Astrocyte (in vitro differentiated cells and primary cell): ENCODE results near the gene ARF1. TPM values are rescaled to one million over a fixed set of nuclear protein-coding genes. Genes with fewer than 3 reads are reported as not detected.
A peak's percentile ranks its signal among the peaks of the same experiment; 100 is the strongest.

ENCODE experiments used
- DNase-seq: peaks from one replicate; pipeline ENCODE4 v3.0.0-alpha.2; 2010; ENCODE audit warnings: low read depth
- FAIRE-seq: peaks from 2 replicates; lab custom pipeline; 2011; peaks lifted over from hg19 to GRCh38; lab: Jason Lieb, UNC
- H2AFZ ChIP-seq: 2 replicates; pipeline ENCODE4 v1.6.0; 2012; ENCODE audit warnings: low read depth, low read length, inconsistent platforms
- H3K27ac ChIP-seq: 2 replicates; pipeline ENCODE4 v1.5.1; 2011; ENCODE audit warnings: low read depth, low read length, inconsistent platforms
- H3K27me3 ChIP-seq: 2 replicates; pipeline ENCODE4 v1.6.0; 2011; ENCODE audit warnings: low read length, inconsistent platforms; ENCODE audit not compliant: insufficient read depth
- H3K36me3 ChIP-seq: 2 replicates; pipeline ENCODE4 v1.5.1; 2011; ENCODE audit warnings: low read length, inconsistent platforms; ENCODE audit not compliant: insufficient read depth
- H3K4me1 ChIP-seq: 2 replicates; pipeline ENCODE4 v1.5.1; 2011; ENCODE audit warnings: low read length, inconsistent platforms; ENCODE audit not compliant: insufficient read depth
- H3K4me2 ChIP-seq: 2 replicates; pipeline ENCODE4 v1.6.0; 2012; ENCODE audit warnings: low read length, inconsistent platforms
- H3K4me3 ChIP-seq: 2 replicates; pipeline ENCODE4 v1.5.1; 2011; ENCODE audit warnings: low read depth, mild to moderate bottlenecking, low read length, inconsistent platforms; ENCODE audit not compliant: insufficient read depth
- H3K79me2 ChIP-seq: 2 replicates; pipeline ENCODE4 v1.6.0; 2012; ENCODE audit warnings: mild to moderate bottlenecking, low read length, inconsistent platforms; ENCODE audit not compliant: insufficient read depth
- H3K9ac ChIP-seq: 2 replicates; pipeline ENCODE4 v1.6.0; 2012; ENCODE audit warnings: mild to moderate bottlenecking, low read length, inconsistent platforms
- H3K9me3 ChIP-seq: 2 replicates; pipeline ENCODE4 v1.5.1; 2012; ENCODE audit warnings: low read depth, mild to moderate bottlenecking, low read length, inconsistent platforms; ENCODE audit not compliant: insufficient read depth
- H4K20me1 ChIP-seq: 2 replicates; pipeline ENCODE4 v1.6.0; 2012; ENCODE audit warnings: low read length, inconsistent platforms; ENCODE audit not compliant: insufficient read depth
- H3K27ac Mint-ChIP-seq: one replicate; pipeline ENCODE4 v1.8.0; 2021; ENCODE audit warnings: mild to moderate bottlenecking, mixed read lengths; ENCODE audit not compliant: unreplicated experiment
- H3K27me3 Mint-ChIP-seq: one replicate; pipeline ENCODE4 v1.8.0; 2021; ENCODE audit warnings: low read depth, mixed read lengths; ENCODE audit not compliant: unreplicated experiment
- H3K36me3 Mint-ChIP-seq: one replicate; pipeline ENCODE4 v1.8.0; 2021; ENCODE audit warnings: low read depth, mixed read lengths; ENCODE audit not compliant: unreplicated experiment
- H3K4me1 Mint-ChIP-seq: one replicate; pipeline ENCODE4 v1.8.0; 2021; ENCODE audit warnings: low read depth, mixed read lengths; ENCODE audit not compliant: unreplicated experiment
- H3K4me3 Mint-ChIP-seq: one replicate; pipeline ENCODE4 v1.8.0; 2021; ENCODE audit warnings: mild to moderate bottlenecking, moderate library complexity, mixed read lengths; ENCODE audit not compliant: unreplicated experiment
- H3K9me3 Mint-ChIP-seq: one replicate; pipeline ENCODE4 v1.8.0; 2021; ENCODE audit warnings: mild to moderate bottlenecking, mixed read lengths; ENCODE audit not compliant: unreplicated experiment
- EZH2 ChIP-seq: IDR thresholded peaks from 2 replicates; pipeline ENCODE4 v1.6.1; 2012; ENCODE audit warnings: mild to moderate bottlenecking, low read length, inconsistent platforms; ENCODE audit not compliant: insufficient read depth
- total RNA-seq: library from RNA; stranded (reverse); gene quantifications from 2 replicates; pipeline ENCODE4 v1.2.1, GENCODE V29; 2021
- TF ChIP-seq, protein P1 (sequence below): IDR thresholded peaks from 2 replicates; pipeline ENCODE4 v1.5.1; 2011; ENCODE audit warnings: low read depth, mild to moderate bottlenecking, inconsistent platforms, low read length, moderate library complexity; ENCODE audit not compliant: insufficient read depth

ARF1 gene
- total RNA-seq, 1 donor from 2014 or later, result 431 TPM

DNA sequence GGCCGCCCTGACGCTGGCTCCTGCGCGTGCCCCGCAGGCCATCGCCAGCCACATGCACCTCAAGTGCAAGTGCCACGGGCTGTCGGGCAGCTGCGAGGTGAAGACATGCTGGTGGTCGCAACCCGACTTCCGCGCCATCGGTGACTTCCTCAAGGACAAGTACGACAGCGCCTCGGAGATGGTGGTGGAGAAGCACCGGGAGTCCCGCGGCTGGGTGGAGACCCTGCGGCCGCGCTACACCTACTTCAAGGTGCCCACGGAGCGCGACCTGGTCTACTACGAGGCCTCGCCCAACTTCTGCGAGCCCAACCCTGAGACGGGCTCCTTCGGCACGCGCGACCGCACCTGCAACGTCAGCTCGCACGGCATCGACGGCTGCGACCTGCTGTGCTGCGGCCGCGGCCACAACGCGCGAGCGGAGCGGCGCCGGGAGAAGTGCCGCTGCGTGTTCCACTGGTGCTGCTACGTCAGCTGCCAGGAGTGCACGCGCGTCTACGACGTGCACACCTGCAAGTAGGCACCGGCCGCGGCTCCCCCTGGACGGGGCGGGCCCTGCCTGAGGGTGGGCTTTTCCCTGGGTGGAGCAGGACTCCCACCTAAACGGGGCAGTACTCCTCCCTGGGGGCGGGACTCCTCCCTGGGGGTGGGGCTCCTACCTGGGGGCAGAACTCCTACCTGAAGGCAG, 23.4 kb upstream of the ARF1 start:
- H3K4me1 ChIP-seq, result peaks cover 3% of the 10 kb centered on the region
- FAIRE-seq (no peak), DNase-seq (no peak)
- H4K20me1 ChIP-seq, result no peaks in the 10 kb centered on the region
- H3K36me3 ChIP-seq, result no peaks in the 10 kb centered on the region
- Mint-ChIP-seq H3K9me3 (peaks cover 10% of the 10 kb centered on the region), H3K27me3 (peaks cover 54% of the 10 kb centered on the region), H3K4me3 (no peak overlapping the region), H3K4me1 (no peaks in the 10 kb centered on the region), H3K27ac (no peak overlapping the region), H3K36me3 (no peaks in the 10 kb centered on the region)
- H3K79me2 ChIP-seq, result no peaks in the 10 kb centered on the region
- TF ChIP-seq, protein P1, sequence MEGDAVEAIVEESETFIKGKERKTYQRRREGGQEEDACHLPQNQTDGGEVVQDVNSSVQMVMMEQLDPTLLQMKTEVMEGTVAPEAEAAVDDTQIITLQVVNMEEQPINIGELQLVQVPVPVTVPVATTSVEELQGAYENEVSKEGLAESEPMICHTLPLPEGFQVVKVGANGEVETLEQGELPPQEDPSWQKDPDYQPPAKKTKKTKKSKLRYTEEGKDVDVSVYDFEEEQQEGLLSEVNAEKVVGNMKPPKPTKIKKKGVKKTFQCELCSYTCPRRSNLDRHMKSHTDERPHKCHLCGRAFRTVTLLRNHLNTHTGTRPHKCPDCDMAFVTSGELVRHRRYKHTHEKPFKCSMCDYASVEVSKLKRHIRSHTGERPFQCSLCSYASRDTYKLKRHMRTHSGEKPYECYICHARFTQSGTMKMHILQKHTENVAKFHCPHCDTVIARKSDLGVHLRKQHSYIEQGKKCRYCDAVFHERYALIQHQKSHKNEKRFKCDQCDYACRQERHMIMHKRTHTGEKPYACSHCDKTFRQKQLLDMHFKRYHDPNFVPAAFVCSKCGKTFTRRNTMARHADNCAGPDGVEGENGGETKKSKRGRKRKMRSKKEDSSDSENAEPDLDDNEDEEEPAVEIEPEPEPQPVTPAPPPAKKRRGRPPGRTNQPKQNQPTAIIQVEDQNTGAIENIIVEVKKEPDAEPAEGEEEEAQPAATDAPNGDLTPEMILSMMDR, result no peak
- peak; percentile 84 for TF ChIP-seq EZH2
- H2AFZ ChIP-seq, result peak overlapping the region; percentile 18
- peaks cover 45% of the 10 kb centered on the region for H3K27me3 ChIP-seq
- H3K9me3 ChIP-seq, result no peaks in the 10 kb centered on the region
- H3K4me2 ChIP-seq, result no peak overlapping the region
- H3K9ac ChIP-seq, result no peak overlapping the region
- H3K27ac ChIP-seq, result no peak overlapping the region
- H3K4me3 ChIP-seq, result no peak overlapping the region

DNA sequence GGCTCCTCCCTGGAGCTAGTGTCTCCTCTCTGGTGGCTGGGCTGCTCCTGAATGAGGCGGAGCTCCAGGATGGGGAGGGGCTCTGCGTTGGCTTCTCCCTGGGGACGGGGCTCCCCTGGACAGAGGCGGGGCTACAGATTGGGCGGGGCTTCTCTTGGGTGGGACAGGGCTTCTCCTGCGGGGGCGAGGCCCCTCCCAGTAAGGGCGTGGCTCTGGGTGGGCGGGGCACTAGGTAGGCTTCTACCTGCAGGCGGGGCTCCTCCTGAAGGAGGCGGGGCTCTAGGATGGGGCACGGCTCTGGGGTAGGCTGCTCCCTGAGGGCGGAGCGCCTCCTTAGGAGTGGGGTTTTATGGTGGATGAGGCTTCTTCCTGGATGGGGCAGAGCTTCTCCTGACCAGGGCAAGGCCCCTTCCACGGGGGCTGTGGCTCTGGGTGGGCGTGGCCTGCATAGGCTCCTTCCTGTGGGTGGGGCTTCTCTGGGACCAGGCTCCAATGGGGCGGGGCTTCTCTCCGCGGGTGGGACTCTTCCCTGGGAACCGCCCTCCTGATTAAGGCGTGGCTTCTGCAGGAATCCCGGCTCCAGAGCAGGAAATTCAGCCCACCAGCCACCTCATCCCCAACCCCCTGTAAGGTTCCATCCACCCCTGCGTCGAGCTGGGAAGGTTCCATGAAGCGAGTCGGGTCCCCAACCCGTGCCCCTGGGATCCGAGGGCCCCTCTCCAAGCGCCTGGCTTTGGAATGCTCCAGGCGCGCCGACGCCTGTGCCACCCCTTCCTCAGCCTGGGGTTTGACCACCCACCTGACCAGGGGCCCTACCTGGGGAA, 22.7 kb upstream of the ARF1 start:
- Histone ChIP-seq H3K36me3 (no peaks in the 10 kb centered on the region), H3K27me3 (peaks cover 45% of the 10 kb centered on the region), H3K9me3 (no peaks in the 10 kb centered on the region), H3K4me2 (peak overlapping the region; percentile 77), H3K4me1 (peaks cover 3% of the 10 kb centered on the region), H3K79me2 (no peaks in the 10 kb centered on the region), H4K20me1 (no peaks in the 10 kb centered on the region), H3K27ac (no peak overlapping the region), H3K4me3 (no peak overlapping the region), H2AFZ (no peak overlapping the region), H3K9ac (no peak overlapping the region)
- peaks cover 8% of the 10 kb centered on the region for H3K9me3 Mint-ChIP-seq
- H3K4me1 Mint-ChIP-seq, result no peaks in the 10 kb centered on the region
- H3K36me3 Mint-ChIP-seq, result no peaks in the 10 kb centered on the region
- TF ChIP-seq, protein P1, result no peak
- TF ChIP-seq EZH2, result no peak
- DNase-seq (no peak), FAIRE-seq (no peak)
- H3K27me3 Mint-ChIP-seq, result peaks cover 52% of the 10 kb centered on the region
- no peak overlapping the region for H3K4me3 Mint-ChIP-seq
- no peak overlapping the region for H3K27ac Mint-ChIP-seq
